SIG-M5 (cell line): ENCODE results near the gene PAFAH1B1.

Experiments used
- DNase-seq: peaks from one replicate; lab custom pipeline; 2025; lab: John Stamatoyannopoulos, UW

PAFAH1B1 gene

DNA sequence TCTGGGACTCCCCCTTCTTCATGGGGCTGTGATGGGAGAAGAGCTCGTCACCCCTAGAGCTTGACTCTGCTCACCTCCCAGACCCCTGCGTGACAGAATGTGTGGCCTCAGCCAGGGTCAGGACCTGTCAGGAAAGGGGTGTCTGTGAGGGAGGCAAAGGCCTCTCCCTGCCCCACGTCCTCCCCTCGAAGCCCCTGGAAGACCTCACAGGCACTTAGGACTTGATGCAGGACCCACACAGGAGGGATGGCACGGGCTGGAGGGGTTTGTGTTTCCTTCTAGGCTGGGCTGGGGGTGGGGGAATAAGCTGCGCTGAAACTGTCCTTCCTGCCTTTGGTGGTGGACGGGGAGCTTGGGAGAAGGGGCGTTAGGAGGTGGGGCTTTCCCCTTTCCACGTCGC lies 129.2 kb downstream of the PAFAH1B1 start:
- DNase-seq = no peak

DNA sequence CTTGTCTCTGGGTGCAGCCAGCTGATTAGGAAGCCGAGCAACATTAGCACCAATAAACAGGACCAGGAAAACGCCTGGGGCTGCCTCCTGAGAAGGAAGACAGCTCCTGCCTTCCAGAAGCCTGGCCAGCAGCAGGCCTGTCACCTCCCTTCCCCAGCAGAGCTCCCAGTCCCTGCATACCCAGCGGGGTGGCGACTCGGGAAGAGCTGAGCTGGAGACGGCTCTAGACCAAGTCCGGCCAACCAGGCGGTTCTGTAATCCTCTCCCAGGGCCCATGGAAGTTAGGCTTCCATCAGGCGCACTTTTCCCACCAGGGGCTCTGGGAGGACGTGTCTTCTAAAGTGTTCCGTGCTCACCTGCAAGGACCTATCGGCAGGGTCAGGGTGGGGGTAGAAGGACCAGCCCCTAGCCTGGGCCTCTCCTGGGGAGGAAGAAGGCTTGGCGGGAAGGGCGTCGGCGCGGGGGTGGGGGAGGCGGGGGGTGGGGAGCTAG lies 130.1 kb downstream of the PAFAH1B1 start:
- DNase-seq = no peak

DNA sequence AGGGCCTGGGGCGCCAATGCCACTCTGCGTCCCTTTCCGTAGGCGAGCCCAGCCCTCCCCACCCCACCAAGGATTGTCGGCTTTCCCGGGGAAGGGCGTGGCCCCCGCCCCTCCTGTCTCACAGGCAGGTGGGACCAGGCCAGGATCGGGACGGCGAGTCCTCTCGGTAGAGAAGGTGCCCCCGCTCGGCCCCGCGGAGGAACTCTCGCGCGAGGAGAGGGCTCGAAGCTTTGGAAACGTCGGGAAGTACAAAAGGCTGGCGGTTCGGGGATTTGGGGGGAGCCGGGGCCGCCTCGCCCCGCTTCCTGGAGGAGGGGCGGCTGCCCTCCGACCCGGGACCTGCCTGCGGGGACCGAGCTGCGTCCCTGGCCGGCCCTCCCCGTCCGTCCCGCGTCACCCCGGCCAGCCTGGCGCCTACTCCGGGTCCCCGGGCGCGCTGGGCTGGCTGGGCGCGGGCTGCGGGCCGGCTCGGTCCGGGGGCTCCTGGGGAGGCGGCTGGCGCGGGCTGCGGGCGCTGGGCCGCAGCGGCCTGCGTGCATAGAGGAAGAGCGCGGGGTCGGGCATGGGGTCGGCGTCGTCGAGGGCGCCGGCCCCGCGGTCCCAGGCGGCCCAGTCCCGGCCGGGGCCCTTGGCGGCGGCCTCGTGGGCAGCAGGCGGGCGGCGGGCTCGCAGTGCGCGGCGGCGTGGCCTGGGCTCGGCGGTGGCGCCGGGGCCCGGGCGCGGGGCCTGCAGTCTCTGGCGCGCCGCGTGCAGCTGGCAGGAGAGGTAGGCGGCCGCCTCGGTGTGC lies 130.7 kb downstream of the PAFAH1B1 start:
- DNase-seq = no peak

DNA sequence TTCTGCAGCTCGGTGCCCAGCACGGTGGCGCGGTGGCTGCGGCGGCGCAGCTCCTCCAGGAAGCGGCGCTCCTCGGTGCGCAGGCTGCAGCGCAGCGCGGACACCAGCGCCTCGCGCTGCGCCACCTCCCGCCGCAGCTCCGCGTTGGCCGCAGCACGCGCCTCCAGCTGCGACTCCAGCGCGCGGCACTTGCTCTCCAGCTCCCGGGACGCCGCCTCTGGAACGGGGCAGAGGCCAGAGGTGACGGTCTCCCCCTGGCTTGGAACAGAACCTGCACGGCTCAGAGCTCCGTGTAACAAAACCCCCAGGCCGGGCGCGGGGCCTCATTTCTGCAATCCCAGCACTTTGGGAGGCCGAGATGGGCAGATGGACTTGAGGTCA lies 131.3 kb downstream of the PAFAH1B1 start:
- DNase-seq = no peak

DNA sequence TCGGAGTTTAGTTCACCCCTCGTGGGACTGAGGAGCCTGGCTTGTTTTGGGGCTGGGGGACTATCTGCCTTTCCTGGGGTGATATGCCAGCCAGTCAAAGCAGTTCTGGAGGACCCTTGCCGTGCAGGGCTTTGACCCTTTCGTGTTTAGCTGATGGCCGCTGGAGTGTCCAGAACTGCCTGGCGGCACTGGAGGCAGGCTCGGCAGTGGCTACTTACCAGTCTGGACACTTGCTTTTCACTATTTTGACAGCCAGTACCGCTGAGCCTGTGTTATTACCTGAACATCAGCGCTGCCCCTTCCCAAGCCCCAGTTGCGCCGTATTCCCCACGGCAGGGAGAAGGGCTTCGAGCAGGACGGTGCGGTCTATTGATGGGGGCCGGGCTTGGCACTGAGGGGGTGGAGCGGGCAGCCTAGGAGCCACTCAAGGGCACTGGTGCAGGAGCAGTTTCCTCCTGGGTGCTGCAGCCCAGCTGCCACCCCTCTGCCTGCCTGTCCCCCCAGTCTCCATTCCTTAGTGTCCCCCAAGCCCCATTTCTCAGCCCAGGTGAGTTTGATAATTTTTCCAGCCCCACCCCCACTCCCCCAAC lies 137.4 kb downstream of the PAFAH1B1 start:
- DNase-seq = no peak

DNA sequence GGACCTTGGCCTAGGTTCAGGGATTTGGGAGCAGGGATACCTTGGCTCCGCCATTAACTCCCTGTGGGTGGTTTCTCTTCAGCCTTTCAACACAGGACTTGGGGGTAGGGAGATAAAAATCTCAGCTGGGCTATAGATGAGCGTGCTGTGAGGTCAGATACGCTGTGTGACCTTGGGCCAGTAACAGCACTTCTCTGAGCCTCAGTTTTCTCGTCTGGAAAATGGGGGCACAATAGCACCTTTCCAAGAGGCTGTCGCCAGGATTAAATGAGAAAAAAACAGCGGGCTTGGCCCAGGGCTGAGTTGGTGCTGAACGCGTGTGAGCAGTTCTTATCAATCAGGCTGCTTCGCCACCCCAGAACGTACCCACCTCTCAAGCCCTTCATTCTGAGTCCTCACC lies 138.4 kb downstream of the PAFAH1B1 start:
- DNase-seq = no peak

DNA sequence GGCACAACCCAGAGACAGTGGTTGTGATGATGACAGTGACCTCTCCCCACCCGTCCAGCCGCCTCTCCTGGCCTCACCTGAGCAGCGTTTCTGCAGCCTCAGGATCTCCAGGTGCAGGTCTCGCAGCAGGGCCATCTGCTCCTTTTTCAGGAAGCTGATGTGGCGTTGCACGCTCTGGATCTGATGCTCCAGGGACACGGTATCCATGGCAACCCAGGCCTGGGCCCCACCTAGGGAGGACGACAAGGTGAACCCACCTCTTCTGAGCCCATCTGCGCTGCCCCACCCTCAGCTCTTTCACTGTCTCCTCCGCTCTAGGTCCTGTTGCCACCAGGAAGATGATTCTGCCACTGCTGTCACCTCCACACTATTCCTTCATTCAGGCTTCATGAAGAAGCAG lies 141.5 kb downstream of the PAFAH1B1 start:
- DNase-seq = no peak
